Epithelial cell of esophagus (primary cell): Measurements from ENCODE around the gene IGSF11.

Experiments used
- DNase-seq: peaks from one replicate; pipeline ENCODE4 v3.0.0; 2010; ENCODE audit warnings: low read depth
- H3K4me3 ChIP-seq: 2 replicates; pipeline ENCODE4 v1.5.1; 2011; ENCODE audit warnings: mild to moderate bottlenecking, low read length, control low read depth
- CTCF ChIP-seq: IDR thresholded peaks from 2 replicates; pipeline ENCODE4 v1.5.1; 2011; ENCODE audit warnings: low read depth, mild to moderate bottlenecking, low read length, control low read depth, inconsistent platforms; ENCODE audit not compliant: insufficient read depth; ENCODE audit errors: missing control alignments

Gene IGSF11

GRCh38 chr3:119044593-119044992 lies 9.9 kb upstream of the IGSF11 start:
- no peak overlapping the region for H3K4me3 ChIP-seq
- no peak for DNase-seq
- no peak for TF ChIP-seq CTCF

- no peak for DNase-seq
- no peak for TF ChIP-seq CTCF
- H3K4me3 ChIP-seq = no peak overlapping the region
These were observed 7.5 kb upstream of the IGSF11 start for GRCh38 chr3:119042162-119042561.

- no peak overlapping the region for H3K4me3 ChIP-seq
- no peak for TF ChIP-seq CTCF
- DNase-seq = no peak
These were observed 334 bp upstream of the IGSF11 start for GRCh38 chr3:119035014-119035346.

GRCh38 chr3:119033393-119034255 lies 1.0 kb downstream of the IGSF11 start:
- H3K4me3 ChIP-seq = no peak overlapping the region
- no peak for TF ChIP-seq CTCF
- DNase-seq = no peak

GRCh38 chr3:119025171-119025795 lies 9.4 kb downstream of the IGSF11 start:
- DNase-seq = no peak
- no peak for TF ChIP-seq CTCF
- no peak overlapping the region for H3K4me3 ChIP-seq

GRCh38 chr3:119019767-119020518 lies 14.7 kb downstream of the IGSF11 start:
- DNase-seq = peak; percentile 2
- no peak for TF ChIP-seq CTCF
- no peak overlapping the region for H3K4me3 ChIP-seq
